AG04449 (cell line): ENCODE data around the gene NDUFC2.
"Not testable (repeated sequence)": the region's sequence is repeated elsewhere in the genome, so short reads cannot be mapped to it uniquely, and the experiment has no call there.

Source experiments
- CTCF ChIA-PET: fragments of 350-600 bp; formaldehyde crosslinking; extraction: SDS; loops from one replicate; lab custom pipeline; 2021; ENCODE audit warnings: antibody characterized with exemption; lab: Yijun Ruan, JAX
- POLR2A ChIA-PET: fragments of 400-600, 350-600 bp; formaldehyde crosslinking; extraction: SDS; loops from one replicate; lab custom pipeline; 2020; ENCODE audit warnings: antibody characterized with exemption, inconsistent platforms; lab: Yijun Ruan, JAX
- DNase-seq: peaks from one replicate; pipeline ENCODE4 v3.0.0-alpha.2; 2010; ENCODE audit warnings: low read depth, low spot score
- H3K4me3 ChIP-seq: 2 replicates; pipeline ENCODE4 v1.5.1; 2011; ENCODE audit warnings: low read depth, mild to moderate bottlenecking, control low read depth, low read length
- TF ChIP-seq, protein P1 (sequence below): IDR thresholded peaks from one replicate; pipeline ENCODE4 v1.5.1; 2011; ENCODE audit warnings: mild to moderate bottlenecking, moderate library complexity, low read length, control low read depth, inconsistent platforms; ENCODE audit not compliant: insufficient read depth; ENCODE audit errors: missing control alignments

NDUFC2 gene

DNA sequence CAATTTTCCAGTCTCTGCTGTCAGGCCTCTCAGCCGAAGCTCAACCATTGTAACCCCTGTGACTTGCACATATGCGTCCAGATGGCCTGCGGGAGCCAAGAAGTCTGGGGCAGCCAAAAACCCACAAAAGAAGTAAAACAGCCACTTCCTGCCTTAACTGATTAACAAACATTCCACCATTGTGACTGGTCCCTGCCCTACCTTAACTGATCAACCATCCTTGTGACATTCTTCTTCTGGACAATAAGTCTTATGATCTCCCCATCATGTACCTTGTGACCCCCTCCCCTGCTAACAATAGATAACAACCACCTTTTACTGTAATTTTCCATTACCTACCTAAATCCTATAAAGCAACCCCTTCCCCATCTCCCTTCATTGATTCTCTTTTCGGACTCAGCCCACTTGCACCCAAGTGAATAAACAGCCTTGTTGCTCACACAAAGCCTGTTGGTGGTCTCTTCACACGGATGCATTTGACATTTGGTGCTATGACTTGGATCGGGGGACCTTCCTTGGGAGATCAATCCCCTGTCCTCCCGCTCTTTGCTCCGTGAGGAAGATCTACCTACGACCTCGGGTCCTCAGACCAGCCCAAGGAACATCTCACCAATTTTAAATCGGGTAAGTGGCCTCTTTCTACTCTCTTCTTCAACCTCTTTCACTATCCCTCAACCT lies 1.3 kb upstream of the NDUFC2 start:
- TF ChIP-seq, protein P1, sequence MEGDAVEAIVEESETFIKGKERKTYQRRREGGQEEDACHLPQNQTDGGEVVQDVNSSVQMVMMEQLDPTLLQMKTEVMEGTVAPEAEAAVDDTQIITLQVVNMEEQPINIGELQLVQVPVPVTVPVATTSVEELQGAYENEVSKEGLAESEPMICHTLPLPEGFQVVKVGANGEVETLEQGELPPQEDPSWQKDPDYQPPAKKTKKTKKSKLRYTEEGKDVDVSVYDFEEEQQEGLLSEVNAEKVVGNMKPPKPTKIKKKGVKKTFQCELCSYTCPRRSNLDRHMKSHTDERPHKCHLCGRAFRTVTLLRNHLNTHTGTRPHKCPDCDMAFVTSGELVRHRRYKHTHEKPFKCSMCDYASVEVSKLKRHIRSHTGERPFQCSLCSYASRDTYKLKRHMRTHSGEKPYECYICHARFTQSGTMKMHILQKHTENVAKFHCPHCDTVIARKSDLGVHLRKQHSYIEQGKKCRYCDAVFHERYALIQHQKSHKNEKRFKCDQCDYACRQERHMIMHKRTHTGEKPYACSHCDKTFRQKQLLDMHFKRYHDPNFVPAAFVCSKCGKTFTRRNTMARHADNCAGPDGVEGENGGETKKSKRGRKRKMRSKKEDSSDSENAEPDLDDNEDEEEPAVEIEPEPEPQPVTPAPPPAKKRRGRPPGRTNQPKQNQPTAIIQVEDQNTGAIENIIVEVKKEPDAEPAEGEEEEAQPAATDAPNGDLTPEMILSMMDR, result no peak
- ChIA-PET POLR2A (interaction anchor here (0.6 kb wide), 1 partner anchor 88 kb away, joined by 3 read pairs; no protein-coding TSS in a partner anchor), CTCF (interaction anchor here (0.7 to 4.5 kb wide), 3 partner anchors 33 to 483 kb away, joined by 3 to 19 read pairs (median 4); no protein-coding TSS in a partner anchor)
- no peak for DNase-seq
- H3K4me3 ChIP-seq, result no peak overlapping the region

DNA sequence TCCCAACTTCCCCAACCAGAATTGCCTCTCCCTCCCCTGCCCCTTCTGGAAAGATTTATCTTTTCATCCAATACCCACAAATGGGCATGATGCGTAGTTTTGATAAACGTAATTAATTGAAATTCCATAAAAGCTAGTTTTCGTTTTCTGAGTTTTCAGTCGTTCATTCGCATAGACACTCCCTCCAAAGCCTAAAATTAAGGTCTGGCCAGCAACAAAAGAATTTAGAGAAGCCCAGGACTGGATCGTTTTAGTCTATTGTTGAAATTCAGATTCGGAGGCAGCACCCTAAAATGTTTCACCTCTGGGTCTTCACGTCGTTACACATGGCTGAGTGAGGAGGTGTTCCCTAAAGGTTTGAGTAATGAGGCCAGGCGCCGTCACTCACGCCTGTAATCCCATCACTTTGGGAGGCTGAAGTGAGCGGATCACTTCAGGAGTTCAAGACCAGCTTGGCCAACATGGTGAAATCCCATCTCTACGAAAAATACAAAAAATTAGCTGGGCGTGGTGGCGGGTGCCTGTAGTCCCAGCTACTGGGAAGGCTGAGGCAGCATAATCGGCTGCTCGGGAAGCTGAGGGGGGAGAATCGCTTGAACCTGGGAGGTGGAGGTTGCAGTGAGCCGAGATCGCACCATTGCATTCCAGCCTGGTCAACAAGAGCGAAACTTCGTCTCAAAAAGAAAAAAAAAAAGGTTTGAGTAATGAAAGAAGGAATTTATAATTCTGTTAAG lies 589 bp upstream of the NDUFC2 start:
- peak overlapping the region; percentile 91 for H3K4me3 ChIP-seq
- DNase-seq, result no peak
- TF ChIP-seq, protein P1, result no peak
- ChIA-PET POLR2A (interaction anchor here (0.6 to 0.9 kb wide), 2 partner anchors 39 to 89 kb away, joined by 3 read pairs; no protein-coding TSS in a partner anchor), CTCF (interaction anchor here (0.7 to 4.5 kb wide), 4 partner anchors 11 to 484 kb away, joined by 3 to 19 read pairs (median 4); no protein-coding TSS in a partner anchor)

DNA sequence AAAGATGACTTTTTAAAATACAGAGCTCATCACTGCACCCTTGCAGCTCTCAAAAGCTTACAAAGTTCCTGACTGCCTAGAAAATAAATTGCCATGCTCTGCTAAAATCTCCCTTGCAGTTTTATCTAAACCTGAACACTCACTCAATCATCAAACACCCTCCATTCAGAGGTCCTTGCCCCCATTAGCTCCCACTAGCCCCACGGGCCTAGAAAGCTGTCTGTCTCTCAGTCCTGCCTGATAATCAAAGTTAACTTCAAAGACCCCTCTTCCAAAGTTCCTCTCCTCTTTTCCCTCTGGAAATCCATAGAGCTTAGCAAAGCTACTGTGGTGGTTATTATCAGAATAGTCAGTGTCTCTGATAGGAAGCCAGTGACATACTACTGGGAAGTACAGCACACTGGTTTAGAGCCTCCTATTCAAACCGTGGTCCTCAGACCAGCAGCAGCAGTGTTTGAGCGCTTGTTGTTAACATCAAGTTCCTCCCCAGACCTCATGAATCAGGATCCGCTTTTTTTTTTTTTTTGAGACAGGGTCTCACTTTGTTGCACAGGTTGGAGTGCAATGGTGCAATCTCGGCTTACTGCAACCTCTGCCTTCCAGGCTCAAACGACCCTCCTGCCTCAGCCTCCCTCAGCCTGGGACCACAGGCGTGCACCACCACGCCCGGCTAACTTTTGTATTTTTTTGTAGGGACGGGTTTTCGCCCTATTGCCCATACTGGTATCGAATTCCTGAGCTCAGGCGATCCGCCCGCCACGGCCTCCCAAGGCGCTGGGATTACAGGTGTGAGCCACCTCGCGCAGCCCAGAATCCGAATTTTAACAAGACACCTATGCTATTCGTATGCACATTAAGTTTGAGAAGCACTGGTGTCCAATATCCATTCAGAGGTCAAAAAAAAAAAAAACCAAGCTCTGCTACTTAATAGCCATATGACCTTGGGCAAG lies 1.2 kb downstream of the NDUFC2 start:
- ChIA-PET CTCF (interaction anchor here (0.8 to 4.6 kb wide), 5 partner anchors 9 to 494 kb away, joined by 3 to 28 read pairs (median 5); no protein-coding TSS in a partner anchor), POLR2A (no interaction called here)
- TF ChIP-seq, protein P1, result no peak
- no peak for DNase-seq
- H3K4me3 ChIP-seq, result peak overlapping the region; percentile 91

DNA sequence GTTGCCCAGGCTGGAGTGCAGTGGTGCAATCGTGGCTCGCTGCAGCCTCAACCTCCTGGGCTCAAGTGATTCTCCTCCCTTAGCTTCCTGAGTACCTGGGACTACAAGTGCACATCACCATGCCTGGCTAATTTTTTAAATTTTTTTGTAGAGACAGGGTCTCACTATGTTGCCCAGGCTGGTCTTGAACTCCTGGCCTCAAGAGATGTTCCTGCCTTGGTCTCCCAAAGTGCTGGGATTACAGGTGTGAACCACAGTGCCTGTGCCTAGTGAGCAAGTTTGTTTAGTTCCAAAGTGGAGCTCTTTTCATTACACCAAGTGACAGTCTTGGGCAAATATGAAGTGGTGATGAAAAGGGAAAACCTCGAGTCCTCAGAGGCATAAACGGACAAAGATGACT lies 2.1 kb downstream of the NDUFC2 start:
- H3K4me3 ChIP-seq, result 0 out of 2 replicates have a peak overlapping the region, but pooled peaks have one; percentile 91
- POLR2A ChIA-PET, DNase-seq: not testable (repeated sequence)
- CTCF ChIA-PET, result interaction anchor here (1.2 to 4.6 kb wide), 4 partner anchors 10 to 486 kb away, joined by 3 to 28 read pairs (median 12); no protein-coding TSS in a partner anchor

DNA sequence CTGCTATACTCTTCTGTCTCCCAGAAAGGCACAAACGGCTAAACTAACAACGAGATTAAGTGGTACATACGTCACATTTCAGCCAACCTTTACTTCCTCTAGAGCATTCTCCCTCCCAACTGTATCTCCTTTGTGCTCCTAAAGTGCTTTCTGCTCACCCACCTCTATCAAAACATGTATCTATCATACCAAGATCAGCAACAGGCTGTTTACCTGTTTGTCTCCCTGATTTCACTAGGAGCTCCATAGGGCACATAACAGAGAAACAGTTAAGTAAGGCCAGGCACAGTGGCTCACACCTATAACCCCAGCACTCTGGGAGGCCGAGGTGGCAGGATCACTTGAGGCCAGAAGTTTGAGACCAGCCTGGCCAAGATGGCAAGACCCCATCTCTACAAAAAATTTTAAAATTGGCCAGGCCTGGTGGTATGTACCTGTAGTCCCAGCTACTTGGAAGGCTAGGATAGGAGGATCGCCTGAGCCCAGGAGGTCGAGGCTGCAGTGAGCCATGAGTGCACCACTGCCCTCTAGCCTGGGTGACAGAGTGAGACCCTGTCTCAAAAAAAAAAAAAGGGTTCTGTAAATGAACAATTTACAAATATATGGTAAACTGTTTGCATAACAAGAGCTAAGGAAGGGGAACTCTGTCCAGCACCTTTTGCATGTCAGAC lies 2.8 kb downstream of the NDUFC2 start:
- TF ChIP-seq, protein P1, result no peak
- ChIA-PET POLR2A (interaction anchor here (0.7 to 1.1 kb wide), 2 partner anchors 111 to 489 kb away, joined by 3 read pairs; partner anchors contain the start of genes KCTD21 and USP35), CTCF (interaction anchor here (1.2 to 4.6 kb wide), 4 partner anchors 9 to 487 kb away, joined by 3 to 28 read pairs (median 12); no protein-coding TSS in a partner anchor)
- H3K4me3 ChIP-seq, result no peak overlapping the region
- no peak for DNase-seq
